Midbrain (tissue), 1 donor: ENCODE results near the gene LITAF.
A peak's percentile ranks its signal among the peaks of the same experiment; 100 is the strongest.
"Not testable (repeated sequence)": the region's sequence is repeated elsewhere in the genome, so short reads cannot be mapped to it uniquely, and the experiment has no call there.

ENCODE experiments used
- DNase-seq: peaks from one replicate; lab custom pipeline; 2025; lab: John Stamatoyannopoulos, UW

LITAF gene

GRCh38 chr16:11620243-11621003 lies 33.7 kb upstream of the LITAF start:
- no peak for DNase-seq

- DNase-seq = no peak
Observed at GRCh38 chr16:11619327-11619851, 32.7 kb upstream of the LITAF start.

DNA sequence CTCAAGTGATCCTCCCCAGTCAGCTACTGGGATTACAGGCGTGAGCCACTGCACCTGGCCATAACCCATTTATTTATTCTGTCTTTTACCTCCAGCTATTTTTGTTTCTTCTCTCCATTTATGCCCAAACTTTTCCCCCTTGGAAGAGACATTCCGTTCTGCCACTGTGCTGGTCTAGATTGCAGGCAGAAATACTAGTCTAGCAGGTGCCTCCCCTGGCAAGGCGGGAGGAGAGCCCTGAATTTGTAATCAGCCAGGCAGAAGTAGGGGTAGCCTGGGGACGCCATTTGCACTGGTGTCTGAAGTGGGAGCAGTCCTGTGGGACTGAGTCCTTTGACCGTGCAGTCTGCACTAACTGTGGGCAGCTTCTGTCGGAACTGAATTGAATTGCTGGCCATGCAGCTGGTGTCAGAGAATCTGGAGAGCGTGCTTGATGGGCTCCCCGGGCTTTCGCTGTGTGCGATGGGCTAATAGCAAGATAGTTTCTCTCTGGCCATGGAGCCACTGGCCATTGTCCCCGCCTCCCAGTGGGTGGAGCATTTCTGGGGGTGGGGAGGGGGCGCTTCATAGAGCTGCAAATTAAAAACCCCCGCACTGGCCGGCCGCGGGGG lies 31.5 kb upstream of the LITAF start:
- DNase-seq = no peak

- no peak for DNase-seq
Observed at GRCh38 chr16:11615748-11616447, 29.2 kb upstream of the LITAF start.

DNA sequence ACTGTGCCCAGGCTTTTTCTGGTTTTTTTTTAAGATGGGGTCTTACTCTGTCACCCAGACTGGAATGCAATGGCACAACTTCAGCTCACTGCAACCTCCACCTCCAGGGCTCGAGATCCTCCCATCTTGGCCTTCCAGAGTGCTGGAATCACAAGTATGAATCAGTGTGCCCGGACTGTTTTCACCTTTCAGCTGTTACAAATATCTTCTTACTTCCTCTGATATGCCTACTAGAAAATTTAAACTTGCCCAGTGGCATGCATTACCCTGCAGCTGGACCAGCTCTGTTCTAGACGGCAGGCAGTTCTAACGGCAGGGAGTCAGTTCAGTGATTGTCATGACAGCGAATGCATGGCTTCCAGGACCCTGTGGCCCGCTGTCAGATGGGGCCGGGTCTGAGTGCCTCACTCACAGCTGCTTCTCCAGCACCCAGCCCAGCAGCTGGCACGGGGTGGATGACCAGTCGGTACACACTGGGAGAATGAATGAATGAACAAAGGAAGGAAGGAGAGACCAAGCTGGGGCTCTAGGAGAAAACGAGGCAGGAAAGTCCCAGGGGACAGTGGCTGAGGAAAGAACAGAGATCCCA lies 28.0 kb upstream of the LITAF start:
- DNase-seq = no peak

DNA sequence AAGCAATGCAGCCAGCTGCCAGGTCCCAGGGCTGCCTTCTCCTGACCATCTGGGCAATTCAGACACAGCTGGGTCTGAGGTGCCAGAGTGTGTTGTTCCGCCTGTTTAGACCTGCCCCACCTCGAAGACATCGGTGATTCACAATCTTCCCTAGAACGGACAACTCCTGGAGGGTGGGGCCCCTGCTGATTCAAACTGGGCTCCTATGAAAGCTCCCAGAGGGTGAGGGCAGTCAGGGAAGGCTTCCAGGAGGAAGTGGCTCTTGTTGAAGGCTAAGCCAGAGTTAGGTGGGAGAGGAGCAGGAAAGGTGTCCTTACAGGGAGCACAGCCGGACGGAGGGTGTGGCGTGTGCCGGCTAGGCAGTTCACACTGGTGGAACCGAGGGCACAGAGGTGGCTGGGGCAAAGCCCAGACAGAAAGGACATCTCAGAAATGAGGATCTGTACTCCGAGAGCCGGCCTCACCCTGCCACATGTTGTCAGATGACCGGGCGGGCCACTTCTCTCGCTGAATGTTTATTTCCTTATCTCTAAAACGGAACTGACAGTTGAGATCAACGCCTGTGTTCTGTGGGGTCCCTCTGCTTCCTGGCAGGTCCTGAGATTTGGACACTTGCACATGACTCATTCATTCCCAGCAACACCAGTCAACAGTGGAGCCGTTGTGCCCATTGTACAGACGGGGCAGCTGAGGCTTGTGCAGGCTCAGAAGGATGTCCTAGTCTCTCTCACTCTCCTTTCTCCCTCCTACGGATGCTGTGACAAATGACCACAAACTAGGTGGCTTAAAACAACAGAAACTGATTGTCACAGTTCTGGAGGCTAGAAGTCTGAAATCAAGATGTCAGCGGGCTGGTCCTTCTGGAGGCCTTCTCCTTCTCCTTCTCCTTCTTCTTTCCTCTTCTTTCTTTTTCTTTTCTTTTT lies 26.9 kb upstream of the LITAF start:
- peak; percentile 19 for DNase-seq

DNA sequence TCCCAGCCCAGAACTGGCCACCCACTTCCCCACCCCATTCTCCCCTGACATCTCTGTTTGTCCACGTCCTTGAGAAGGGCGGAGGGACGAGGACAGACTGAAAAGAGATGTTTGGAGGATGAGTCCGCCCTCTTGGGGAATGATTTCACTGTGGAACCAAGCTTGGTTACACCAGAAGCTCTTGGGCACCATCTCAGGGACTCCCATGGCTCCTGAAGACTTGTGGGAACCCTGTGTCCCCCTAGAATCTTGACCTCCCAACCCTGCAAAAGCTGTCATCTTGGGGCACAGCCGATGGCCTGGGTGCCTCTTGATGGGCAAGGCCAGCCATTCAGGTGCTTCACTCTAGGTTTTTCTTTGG lies 25.9 kb upstream of the LITAF start:
- no peak for DNase-seq

DNA sequence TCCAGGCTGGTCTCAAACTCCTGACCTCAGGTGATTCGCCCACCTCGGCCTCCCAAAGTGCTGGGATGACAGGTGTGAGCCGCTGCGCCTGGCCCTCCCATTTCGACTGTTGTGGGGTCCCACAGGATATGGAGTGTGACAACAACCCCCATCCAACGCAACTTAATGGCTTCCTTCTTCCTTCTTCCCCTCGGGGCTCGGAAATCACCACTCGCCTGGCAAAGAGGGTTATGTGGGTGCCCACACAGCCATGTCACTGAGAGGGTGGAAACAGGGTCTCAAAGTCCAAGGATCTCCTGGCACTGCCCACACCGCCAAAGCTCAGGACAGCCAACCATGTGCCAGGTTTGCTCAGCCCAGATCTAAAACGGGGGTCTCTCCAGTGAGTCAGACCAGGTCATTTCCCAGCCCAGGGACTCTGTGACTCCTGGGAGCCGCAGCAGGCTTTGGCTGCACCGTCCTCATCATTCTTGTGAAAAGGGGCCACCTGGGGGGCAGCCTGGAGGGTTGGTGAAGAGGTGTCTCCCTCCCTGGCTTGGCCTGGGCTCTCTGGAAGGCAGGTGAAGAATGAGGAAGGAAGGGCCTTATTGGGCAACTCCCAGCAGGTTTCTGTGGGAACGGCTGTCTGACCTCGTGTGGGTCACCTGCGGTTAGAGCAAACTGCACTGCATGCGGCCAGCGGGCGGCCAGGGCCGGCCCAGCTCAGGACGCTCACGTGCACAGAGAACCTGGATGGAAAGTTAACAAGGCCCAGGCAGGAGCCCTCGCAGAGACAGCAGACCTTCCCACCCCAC lies 25.3 kb upstream of the LITAF start:
- no peak for DNase-seq

- DNase-seq = no peak
Observed at GRCh38 chr16:11610580-11610979, 23.9 kb upstream of the LITAF start.

- DNase-seq = no peak
Observed at GRCh38 chr16:11610121-11610505, 23.4 kb upstream of the LITAF start.

DNA sequence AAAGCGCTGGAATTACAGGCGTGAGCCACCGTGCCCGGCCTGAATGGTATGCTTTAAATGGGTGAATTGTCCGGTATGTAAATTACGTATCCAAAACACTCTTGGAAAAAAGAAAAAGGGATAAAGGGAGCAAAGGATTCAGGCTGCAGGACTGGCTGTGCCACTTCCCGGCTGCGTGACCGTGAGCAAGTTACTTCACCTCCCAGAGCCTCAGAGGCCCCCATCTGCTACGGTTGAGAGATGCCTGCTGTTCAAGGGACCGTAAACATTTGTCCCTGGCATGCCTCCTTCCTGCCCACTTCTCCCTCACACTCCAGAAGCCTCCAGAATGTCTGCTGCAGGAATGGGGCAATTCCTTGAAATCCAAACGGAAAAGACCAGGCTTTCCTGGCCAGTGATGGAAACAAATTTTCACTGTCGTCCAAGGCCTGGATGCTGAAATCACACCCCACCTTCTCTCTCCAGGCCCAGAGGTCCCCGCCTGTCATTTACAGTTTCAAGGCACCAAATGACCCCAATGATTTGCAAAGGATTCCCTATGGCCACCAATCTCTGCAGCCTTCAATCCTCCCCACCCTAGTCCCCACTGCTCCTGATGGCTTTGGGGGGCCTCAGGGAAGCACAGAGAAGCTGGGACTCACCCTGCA lies 22.9 kb upstream of the LITAF start:
- DNase-seq = peak; percentile 28

DNA sequence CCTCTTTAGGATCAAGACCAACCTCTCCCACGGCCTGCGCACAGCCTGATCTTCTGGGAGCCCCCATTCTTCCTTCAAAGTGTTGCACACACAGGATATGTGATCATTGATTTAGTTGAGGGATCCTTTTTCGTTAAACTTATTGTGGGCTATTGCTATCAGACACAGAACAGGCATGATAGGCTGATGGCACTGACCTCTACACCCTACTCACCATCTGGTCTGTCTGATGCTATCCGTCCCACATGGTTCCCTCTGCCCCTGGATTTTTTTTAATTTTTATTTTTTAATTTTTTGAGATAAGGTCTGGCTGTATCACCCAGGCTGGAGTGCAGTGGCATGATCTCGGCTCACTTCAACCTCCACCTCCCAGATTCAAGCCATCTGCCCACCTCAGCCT lies 19.2 kb upstream of the LITAF start:
- DNase-seq = no peak

- DNase-seq = no peak
Observed at GRCh38 chr16:11605564-11605886, 18.8 kb upstream of the LITAF start.

GRCh38 chr16:11604783-11605563 lies 18.3 kb upstream of the LITAF start:
- no peak for DNase-seq

- DNase-seq = not testable (repeated sequence)
Observed at GRCh38 chr16:11604296-11604695, 17.6 kb upstream of the LITAF start.

- no peak for DNase-seq
Observed at GRCh38 chr16:11603331-11603750, 16.6 kb upstream of the LITAF start.

- DNase-seq = no peak
Observed at GRCh38 chr16:11602321-11602720, 15.6 kb upstream of the LITAF start.

DNA sequence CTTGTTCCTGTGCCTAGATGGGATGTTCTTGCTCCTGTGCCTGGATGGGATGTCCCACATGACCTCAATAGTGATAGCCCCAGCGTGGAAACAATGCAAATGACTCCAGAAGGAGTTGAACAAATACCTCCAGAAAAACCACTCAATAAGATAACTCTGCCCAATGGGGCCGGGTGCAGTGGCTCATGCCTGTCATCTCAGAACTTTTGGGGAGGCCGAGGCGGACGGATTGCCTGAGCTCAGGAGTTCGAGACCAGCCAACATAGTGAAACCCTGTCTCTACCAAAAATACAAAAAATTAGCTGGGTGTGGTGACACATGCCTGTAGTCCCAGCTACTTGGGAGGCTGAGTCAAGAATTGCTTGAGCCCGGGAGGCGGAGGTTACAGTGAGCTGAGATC lies 15.2 kb upstream of the LITAF start:
- DNase-seq = no peak

DNA sequence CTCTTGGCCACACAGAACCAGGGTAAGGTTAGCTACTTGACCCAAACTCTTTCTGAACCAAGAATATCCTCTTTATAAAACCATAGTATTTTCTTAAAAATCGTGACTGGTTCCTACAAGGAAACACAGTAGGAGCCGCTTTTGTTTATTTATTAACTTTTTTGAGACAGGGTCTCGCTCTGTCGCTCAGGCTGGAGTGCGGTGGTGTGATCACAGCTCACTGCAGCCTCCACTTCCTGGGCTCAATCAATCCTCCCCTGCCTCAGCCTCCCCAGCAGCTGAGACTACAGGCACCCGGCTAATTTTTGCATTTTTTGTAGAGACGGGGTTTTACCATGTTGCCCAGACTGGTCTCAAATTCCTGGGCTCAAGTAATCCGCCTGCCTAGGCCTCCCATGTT lies 14.7 kb upstream of the LITAF start:
- no peak for DNase-seq

GRCh38 chr16:11599579-11599978 lies 12.9 kb upstream of the LITAF start:
- no peak for DNase-seq
